Ammon's horn (tissue), 1 donor: ENCODE measurements around the gene SRRM4.
"Not testable (repeated sequence)": the region's sequence is repeated elsewhere in the genome, so short reads cannot be mapped to it uniquely, and the experiment has no call there.

Experiments used
- DNase-seq: peaks from one replicate; pipeline ENCODE4 v3.0.0-alpha.2; 2016; ENCODE audit warnings: low spot score

SRRM4 gene

GRCh38 chr12:118981285-118982211 lies at the start of gene SRRM4:
SRRM4 (plus strand) TSS chr12:118981541; CDS start chr12:118981883, 342 bp downstream.
- peak; percentile 71 for DNase-seq

- no peak for DNase-seq
Measured at GRCh38 chr12:118946256-118946655, 35.1 kb upstream of the SRRM4 start.

GRCh38 chr12:118958520-118958919 lies 22.8 kb upstream of the SRRM4 start:
- no peak for DNase-seq

GRCh38 chr12:118959348-118959747 lies 22.0 kb upstream of the SRRM4 start:
- no peak for DNase-seq

- DNase-seq, result no peak
Measured at GRCh38 chr12:118959985-118960560, 21.3 kb upstream of the SRRM4 start.

GRCh38 chr12:118960865-118961264 lies 20.5 kb upstream of the SRRM4 start:
- no peak for DNase-seq

- DNase-seq, result no peak
Measured at GRCh38 chr12:118964988-118965387, 16.4 kb upstream of the SRRM4 start.

GRCh38 chr12:118970856-118971255 lies 10.5 kb upstream of the SRRM4 start:
- no peak for DNase-seq

- no peak for DNase-seq
Measured at GRCh38 chr12:118972982-118973381, 8.4 kb upstream of the SRRM4 start.

GRCh38 chr12:118979763-118980406 lies 1.5 kb upstream of the SRRM4 start:
- DNase-seq, result peak; percentile 85

GRCh38 chr12:118980407-118981014 lies 830 bp upstream of the SRRM4 start:
- no peak for DNase-seq

GRCh38 chr12:118982302-118982701 lies 961 bp downstream of the SRRM4 start:
- DNase-seq, result peak; percentile 34

- DNase-seq, result no peak
Measured at GRCh38 chr12:118982984-118983761, 1.8 kb downstream of the SRRM4 start.

- DNase-seq, result no peak
Measured at GRCh38 chr12:118984161-118984943, 3.0 kb downstream of the SRRM4 start.

GRCh38 chr12:118986050-118986449 lies 4.7 kb downstream of the SRRM4 start:
- no peak for DNase-seq

GRCh38 chr12:118999107-118999506 lies 17.8 kb downstream of the SRRM4 start:
- no peak for DNase-seq

- DNase-seq, result no peak
Measured at GRCh38 chr12:119005085-119005484, 23.7 kb downstream of the SRRM4 start.

GRCh38 chr12:119005913-119006312 lies 24.6 kb downstream of the SRRM4 start:
- no peak for DNase-seq

GRCh38 chr12:119006746-119007145 lies 25.4 kb downstream of the SRRM4 start:
- no peak for DNase-seq

- DNase-seq, result not testable (repeated sequence)
Measured at GRCh38 chr12:119008273-119008672, 26.9 kb downstream of the SRRM4 start.
